ENCODE measurements around the gene SCYL3. TPM values are rescaled to one million over a fixed set of nuclear protein-coding genes. Genes with fewer than 3 reads are reported as not detected.

Gene SCYL3
- total RNA-seq, 1 experiment from 2014 or later, result 7.6 TPM

- Histone ChIP-seq H3K9me2 (ENCODE audit: insufficient read depth) (no peaks in the 10 kb centered on the region), H3K4me2 (ENCODE audit: low read length) (no peak overlapping the region; the same call in 1 of the 2 replicates), H3K4me1 (ENCODE audit: control insufficient read depth in 1 of 2, insufficient read depth in 2 of 2, low read length in 2 of 2) (peaks cover 0 to 9% of the 10 kb centered on the region in 2 experiments; a peak in 2 of 4 replicates), H3K79me2 (ENCODE audit: insufficient read depth, low read length) (no peaks in the 10 kb centered on the region), H3K27me3 (ENCODE audit: insufficient read depth, low read length) (no peaks in the 10 kb centered on the region), H3K4me3 (replicated peaks in 1 of 2; ENCODE audit: low read depth in 1 of 2, low read length in 2 of 2) (no peak overlapping the region), H3K36me3 (ENCODE audit: control insufficient read depth in 1 of 2, insufficient read depth in 2 of 2, low read length in 2 of 2) (no peaks in the 10 kb centered on the region), H3K9ac (ENCODE audit: low read length) (no peak overlapping the region), H3K9me3 (ENCODE audit: control insufficient read depth in 1 of 2, insufficient read depth in 1 of 2, low read depth in 1 of 2, low read length in 2 of 2) (no peaks in the 10 kb centered on the region), H4K20me1 (ENCODE audit: insufficient read depth) (no peaks in the 10 kb centered on the region), H2AFZ (ENCODE audit: low read depth, low read length, poor library complexity, severe bottlenecking) (no peak overlapping the region), H3K27ac (ENCODE audit: low read depth, low read length) (no peak overlapping the region)
- ATAC-seq (no peak), DNase-seq (ENCODE audit: low read depth, low spot score) (no peak)
- TF ChIP-seq EGR1 (IDR thresholded peaks at IDR 0.05; ENCODE audit: low read depth), result no peak
- ChIA-PET CTCF (no interaction called here), RAD21 (ENCODE audit: low non-redundant PET in 1 of 2, low total read pairs in 2 of 2, uncharacterized antibody in 2 of 2, unreplicated experiment in 2 of 2) (no interaction called here), POLR2A (no interaction called here)
- BruUV-seq (replicated peaks), result no TSS peak
- intact Hi-C loops (cut with micrococcal nuclease), result no loop called here
Observed at GRCh38 chr1:169915150-169915549, 21.5 kb upstream of the SCYL3 start.

DNA sequence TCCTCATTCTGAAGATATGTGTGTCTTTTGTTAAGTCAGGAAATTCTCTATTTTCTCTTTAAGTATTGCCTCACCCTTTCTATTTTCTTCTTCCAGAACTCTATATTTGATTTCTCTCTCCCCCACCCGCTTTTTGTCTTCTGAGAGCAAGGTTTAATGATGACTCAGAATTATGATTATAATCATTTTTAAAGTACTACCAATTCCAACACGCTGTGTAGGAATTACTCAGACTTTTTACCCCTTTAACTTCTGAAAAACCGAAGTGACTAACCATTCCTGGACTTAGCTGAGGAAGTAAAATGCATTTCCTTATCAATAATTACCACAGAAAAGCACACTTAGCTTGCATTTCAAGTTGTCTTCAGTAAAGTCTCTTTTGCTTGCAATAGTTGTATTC lies 20.8 kb upstream of the SCYL3 start:
- no peak for DNase-seq (ENCODE audit: low read depth, low spot score)
- H3K4me1 ChIP-seq (ENCODE audit: control insufficient read depth in 1 of 2, insufficient read depth in 2 of 2, low read length in 2 of 2), result peaks cover 0 to 9% of the 10 kb centered on the region in 2 experiments; a peak in 2 of 4 replicates
- no peak overlapping the region for H3K9ac ChIP-seq (ENCODE audit: low read length)
- no peak overlapping the region for H3K27ac ChIP-seq (ENCODE audit: low read depth, low read length)
- H3K4me3 ChIP-seq (replicated peaks in 1 of 2; ENCODE audit: low read depth in 1 of 2, low read length in 2 of 2), result no peak overlapping the region
- intact Hi-C loops (cut with micrococcal nuclease), result no loop called here
- H3K9me2 ChIP-seq (ENCODE audit: insufficient read depth), result no peaks in the 10 kb centered on the region
- ChIA-PET POLR2A (no interaction called here), CTCF (no interaction called here), RAD21 (ENCODE audit: low non-redundant PET in 1 of 2, low total read pairs in 2 of 2, uncharacterized antibody in 2 of 2, unreplicated experiment in 2 of 2) (no interaction called here)
- TF ChIP-seq FOSL1 (IDR thresholded peaks at IDR 0.05; ENCODE audit: low read depth) (0 out of 2 replicates have a peak, but pooled peaks have one; percentile 23), RAD21 (IDR thresholded peaks at IDR 0.05; ENCODE audit: low read depth) (no peak)
- no peaks in the 10 kb centered on the region for H3K27me3 ChIP-seq (ENCODE audit: insufficient read depth, low read length)
- no peaks in the 10 kb centered on the region for H3K36me3 ChIP-seq (ENCODE audit: control insufficient read depth in 1 of 2, insufficient read depth in 2 of 2, low read length in 2 of 2)
- no peak overlapping the region for H2AFZ ChIP-seq (ENCODE audit: low read depth, low read length, poor library complexity, severe bottlenecking)
- no peaks in the 10 kb centered on the region for H3K9me3 ChIP-seq (ENCODE audit: control insufficient read depth in 1 of 2, insufficient read depth in 1 of 2, low read depth in 1 of 2, low read length in 2 of 2)
- H3K4me2 ChIP-seq (ENCODE audit: low read length), result peak overlapping the region; percentile 17; the same call in 1 of the 2 replicates
- no peaks in the 10 kb centered on the region for H4K20me1 ChIP-seq (ENCODE audit: insufficient read depth)
- no peak for ATAC-seq
- H3K79me2 ChIP-seq (ENCODE audit: insufficient read depth, low read length), result no peaks in the 10 kb centered on the region
- BruUV-seq (replicated peaks), result no TSS peak

DNA sequence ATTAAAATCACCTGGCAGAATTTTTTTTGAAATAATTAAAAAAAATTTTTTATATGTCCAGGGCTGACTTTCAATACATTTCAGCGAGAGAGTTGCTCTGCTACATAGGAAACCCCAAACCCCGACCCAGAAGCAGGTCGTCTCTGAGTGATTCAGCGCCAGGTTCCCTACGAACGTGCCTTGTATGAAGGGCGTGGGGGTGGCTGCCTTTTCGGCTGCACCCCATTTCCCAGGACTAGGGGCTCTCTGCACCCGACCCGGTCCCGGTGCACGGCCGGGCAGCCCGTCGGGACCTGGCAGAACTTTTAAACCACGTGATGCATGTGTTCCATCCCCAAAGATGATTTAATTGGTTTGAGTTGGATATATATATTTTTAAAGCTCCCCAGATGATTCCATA lies 15.8 kb upstream of the SCYL3 start:
- Histone ChIP-seq H3K9me3 (ENCODE audit: control insufficient read depth in 1 of 2, insufficient read depth in 1 of 2, low read depth in 1 of 2, low read length in 2 of 2) (no peaks in the 10 kb centered on the region), H3K4me2 (ENCODE audit: low read length) (no peak overlapping the region), H3K9ac (ENCODE audit: low read length) (no peak overlapping the region), H3K27me3 (ENCODE audit: insufficient read depth, low read length) (no peaks in the 10 kb centered on the region), H3K27ac (ENCODE audit: low read depth, low read length) (no peak overlapping the region), H3K4me1 (ENCODE audit: control insufficient read depth in 1 of 2, insufficient read depth in 2 of 2, low read length in 2 of 2) (peaks cover 0 to 4% of the 10 kb centered on the region in 2 experiments; a peak in 2 of 4 replicates), H3K4me3 (replicated peaks in 1 of 2; ENCODE audit: low read depth in 1 of 2, low read length in 2 of 2) (no peak overlapping the region), H4K20me1 (ENCODE audit: insufficient read depth) (no peaks in the 10 kb centered on the region), H3K79me2 (ENCODE audit: insufficient read depth, low read length) (no peaks in the 10 kb centered on the region), H3K9me2 (ENCODE audit: insufficient read depth) (no peaks in the 10 kb centered on the region), H3K36me3 (ENCODE audit: control insufficient read depth in 1 of 2, insufficient read depth in 2 of 2, low read length in 2 of 2) (no peaks in the 10 kb centered on the region), H2AFZ (ENCODE audit: low read depth, low read length, poor library complexity, severe bottlenecking) (no peak overlapping the region)
- ChIA-PET CTCF (no interaction called here), POLR2A (no interaction called here), RAD21 (ENCODE audit: low non-redundant PET in 1 of 2, low total read pairs in 2 of 2, uncharacterized antibody in 2 of 2, unreplicated experiment in 2 of 2) (no interaction called here)
- intact Hi-C loops (cut with micrococcal nuclease), result no loop called here
- DNase-seq (ENCODE audit: low read depth, low spot score), result no peak
- no TSS peak for BruUV-seq (replicated peaks)
- no peak for ATAC-seq
- TF ChIP-seq TCF7L2 (IDR thresholded peaks at IDR 0.05; ENCODE audit: borderline replicate concordance, extremely low read depth, insufficient read depth, insufficient read length) (no peak), RAD21 (IDR thresholded peaks at IDR 0.05; ENCODE audit: low read depth) (no peak), CEBPB (IDR thresholded peaks at IDR 0.05; ENCODE audit: low read depth) (no peak), ZBTB33 (IDR thresholded peaks at IDR 0.05; ENCODE audit: extremely low read depth, insufficient replicate concordance, low read length) (no peak), CBX3 (IDR thresholded peaks at IDR 0.05; ENCODE audit: low read depth) (no peak)
- TF ChIP-seq, protein P1, sequence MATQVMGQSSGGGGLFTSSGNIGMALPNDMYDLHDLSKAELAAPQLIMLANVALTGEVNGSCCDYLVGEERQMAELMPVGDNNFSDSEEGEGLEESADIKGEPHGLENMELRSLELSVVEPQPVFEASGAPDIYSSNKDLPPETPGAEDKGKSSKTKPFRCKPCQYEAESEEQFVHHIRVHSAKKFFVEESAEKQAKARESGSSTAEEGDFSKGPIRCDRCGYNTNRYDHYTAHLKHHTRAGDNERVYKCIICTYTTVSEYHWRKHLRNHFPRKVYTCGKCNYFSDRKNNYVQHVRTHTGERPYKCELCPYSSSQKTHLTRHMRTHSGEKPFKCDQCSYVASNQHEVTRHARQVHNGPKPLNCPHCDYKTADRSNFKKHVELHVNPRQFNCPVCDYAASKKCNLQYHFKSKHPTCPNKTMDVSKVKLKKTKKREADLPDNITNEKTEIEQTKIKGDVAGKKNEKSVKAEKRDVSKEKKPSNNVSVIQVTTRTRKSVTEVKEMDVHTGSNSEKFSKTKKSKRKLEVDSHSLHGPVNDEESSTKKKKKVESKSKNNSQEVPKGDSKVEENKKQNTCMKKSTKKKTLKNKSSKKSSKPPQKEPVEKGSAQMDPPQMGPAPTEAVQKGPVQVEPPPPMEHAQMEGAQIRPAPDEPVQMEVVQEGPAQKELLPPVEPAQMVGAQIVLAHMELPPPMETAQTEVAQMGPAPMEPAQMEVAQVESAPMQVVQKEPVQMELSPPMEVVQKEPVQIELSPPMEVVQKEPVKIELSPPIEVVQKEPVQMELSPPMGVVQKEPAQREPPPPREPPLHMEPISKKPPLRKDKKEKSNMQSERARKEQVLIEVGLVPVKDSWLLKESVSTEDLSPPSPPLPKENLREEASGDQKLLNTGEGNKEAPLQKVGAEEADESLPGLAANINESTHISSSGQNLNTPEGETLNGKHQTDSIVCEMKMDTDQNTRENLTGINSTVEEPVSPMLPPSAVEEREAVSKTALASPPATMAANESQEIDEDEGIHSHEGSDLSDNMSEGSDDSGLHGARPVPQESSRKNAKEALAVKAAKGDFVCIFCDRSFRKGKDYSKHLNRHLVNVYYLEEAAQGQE (IDR thresholded peaks at IDR 0.05; ENCODE audit: low read depth), result no peak
